Right cardiac atrium (tissue), 5 donors: ENCODE results near the gene RPS26. TPM values are rescaled to one million over a fixed set of nuclear protein-coding genes. Genes with fewer than 3 reads are reported as not detected.
"Not testable (repeated sequence)": the region's sequence is repeated elsewhere in the genome, so short reads cannot be mapped to it uniquely, and the experiment has no call there.

Source experiments
- ATAC-seq, 2 donors: fragments of 200-7000 bp; cut with Tn5 transposase; one replicate each; pipeline versions ENCODE4 v1.8.0 to v1.9.1; 2020; ENCODE audit warnings: moderate library complexity in 2 of 2, mild to moderate bottlenecking in 1 of 2
- DNase-seq, 3 donors: peaks; one replicate each; pipeline ENCODE4 v3.0.0-alpha.2; 2020
- H3K27ac ChIP-seq: one replicate; pipeline ENCODE4 v1.5.1; 2013; ENCODE audit warnings: mild to moderate bottlenecking, low read length, control low read depth, moderate library complexity
- H3K27me3 ChIP-seq: one replicate; pipeline ENCODE4 v1.6.1; 2013; ENCODE audit not compliant: control insufficient read depth, insufficient read depth
- H3K4me1 ChIP-seq: one replicate; pipeline ENCODE4 v1.6.1; 2013; ENCODE audit warnings: low read length; ENCODE audit not compliant: control insufficient read depth, insufficient read depth
- H3K4me3 ChIP-seq: one replicate; pipeline ENCODE4 v1.5.1; 2013; ENCODE audit warnings: low read length, control low read depth
- H3K9me3 ChIP-seq: one replicate; pipeline ENCODE4 v1.6.1; 2013; ENCODE audit warnings: low read length; ENCODE audit not compliant: control insufficient read depth
- WGBS: extraction: QIAGEN DNeasy Blood & Tissue Kit; methylation state at CpG from one replicate; pipeline ENCODE4 v1.1.7; 2013; 5-methylcytosine and 5-hydroxymethylcytosine counted together
- intact Hi-C, 4 donors: fragments of 100-400 bp; cut with DNase I; formaldehyde crosslinking; loops; one replicate each; pipeline versions ENCODE4 v1.11.0 to v1.14.0; 2022 to 2023
- polyA plus RNA-seq: library from polyadenylated mRNA; stranded (reverse); fragments of 200-250 nt; gene quantifications from one replicate; pipeline ENCODE4 v1.2.3, GENCODE V29; 2013
- total RNA-seq, 4 donors: library from RNA; stranded (reverse); fragmentation: NEBNext Ultra II Directional; extraction: Animal tissue kit (Norgen Biotek cat#: 25700); gene quantifications; one replicate each; pipeline ENCODE4 v1.2.1, GENCODE V29; 2021
- donor health status: healthy with polysubstance abuse.
- donor health status: DM: no; HTN: yes; CAD: no.
- donor health status: DM: no; HTN: no; CAD: no.
- donor health status: DM: no; HTN: yes; CAD: no; lungs with severe emphysema.
- donor health status: DM: yes; HTN: yes; CAD: no.

The RPS26 gene
- total and polyA plus RNA-seq, 5 donors, result 30.0 to 739 (median 48.8) TPM

DNA sequence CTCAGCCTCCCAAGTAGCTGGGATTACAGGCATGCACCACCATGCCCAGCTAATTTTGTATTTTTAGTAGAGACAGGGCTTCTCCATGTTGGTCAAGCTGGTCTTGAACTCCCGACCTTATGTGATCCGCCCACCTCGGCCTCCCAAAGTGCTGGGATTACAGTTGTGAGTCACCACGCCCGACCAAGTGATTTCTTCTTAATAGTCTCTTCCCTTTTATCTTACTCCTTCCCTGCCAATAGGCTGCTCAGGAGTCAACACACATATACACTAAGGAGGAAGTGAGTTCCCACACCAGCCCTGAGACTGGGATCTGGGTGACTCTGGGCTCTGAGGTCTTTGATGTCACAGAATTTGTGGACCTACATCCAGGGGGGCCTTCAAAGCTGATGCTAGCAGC lies 38.3 kb upstream of the RPS26 start:
- intact Hi-C loops, ATAC-seq: not testable (repeated sequence)

GRCh38 chr12:56004211-56004610 lies 37.5 kb upstream of the RPS26 start:
- DNase-seq (no peak), ATAC-seq (no peak)
- no peaks in the 10 kb centered on the region for H3K27me3 ChIP-seq
- no peak overlapping the region for H3K4me3 ChIP-seq
- no peak overlapping the region for H3K27ac ChIP-seq
- 91% methylated on average over 10 of the region's 10 CpGs for WGBS
- no peaks in the 10 kb centered on the region for H3K4me1 ChIP-seq
- H3K9me3 ChIP-seq, result no peaks in the 10 kb centered on the region
- intact Hi-C loops, result no loop called here

More for the DNA sequence above, 38.3 kb upstream of the RPS26 start:
- H3K27me3 ChIP-seq, H3K4me1 ChIP-seq, H3K27ac ChIP-seq, H3K4me3 ChIP-seq, H3K9me3 ChIP-seq, DNase-seq: not testable (repeated sequence)
- 86% methylated on average over 5 of the region's 5 CpGs for WGBS

DNA sequence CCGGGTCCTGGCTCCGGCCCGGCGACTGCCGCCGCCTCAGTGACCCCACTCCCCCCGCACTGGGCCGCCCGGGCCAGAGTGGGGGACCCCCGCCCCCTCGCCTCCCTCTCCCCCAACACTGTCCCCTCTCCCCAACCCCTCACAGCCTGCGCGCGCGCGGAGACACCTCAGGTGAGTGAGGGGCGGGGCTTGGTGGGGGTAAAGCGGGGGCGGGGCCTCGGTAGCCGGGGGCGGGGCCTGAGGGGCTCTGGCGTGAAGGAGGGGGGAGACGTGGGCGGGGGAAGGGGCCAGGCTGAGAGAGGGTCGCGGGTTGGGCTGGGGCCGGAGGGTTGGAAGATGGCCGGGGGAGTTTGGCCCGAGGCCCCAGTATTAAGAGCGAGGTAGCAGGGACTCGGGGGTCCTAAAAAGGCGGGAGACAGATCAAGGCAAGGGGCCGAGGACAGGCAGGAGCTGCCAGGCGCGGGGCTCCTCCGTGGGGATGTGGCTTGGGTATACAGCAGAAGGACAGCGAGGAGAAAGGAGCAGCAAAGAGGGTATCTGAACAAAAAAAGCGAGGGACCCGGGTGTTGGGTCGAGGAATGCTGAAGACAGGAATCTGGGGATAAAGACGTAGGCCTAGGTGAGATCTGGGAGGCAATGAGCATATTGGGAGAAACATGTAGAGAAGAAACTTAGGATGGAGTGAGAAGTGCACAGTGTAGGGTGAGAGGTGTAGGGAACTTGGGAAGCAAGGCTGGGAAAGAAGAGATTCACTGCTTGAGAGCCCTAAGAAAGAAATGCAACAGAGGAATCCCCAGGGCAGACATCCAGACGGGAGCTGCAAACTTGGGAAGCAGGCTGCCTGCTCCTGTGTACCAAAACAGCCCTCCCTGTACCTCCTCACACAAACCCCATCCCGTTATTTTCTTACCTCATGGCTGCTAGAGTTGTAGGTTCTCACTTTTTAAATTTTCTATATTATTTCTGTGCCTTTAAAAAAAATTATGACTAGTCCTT lies 33.9 kb upstream of the RPS26 start:
- no peaks in the 10 kb centered on the region for H3K4me1 ChIP-seq
- intact Hi-C loops, result loop anchor here in 1 of 4 donors (5.0 kb wide), 1 partner anchor 34 kb away; the partner anchor contains the start of gene RPS26
- DNase-seq (peak; percentile 61 to 89 (median 82)), ATAC-seq (peak; percentile 84 to 88)
- no peaks in the 10 kb centered on the region for H3K27me3 ChIP-seq
- peak overlapping the region; percentile 81 for H3K27ac ChIP-seq
- no peaks in the 10 kb centered on the region for H3K9me3 ChIP-seq
- 1% methylated on average over 44 of the region's 44 CpGs for WGBS
- peak overlapping the region; percentile 100 for H3K4me3 ChIP-seq

- no peak for DNase-seq
- intact Hi-C loops, result no loop called here
- WGBS, result 73% methylated on average over 2 of the region's 2 CpGs
Measured at GRCh38 chr12:56010111-56010570, 31.6 kb upstream of the RPS26 start.

GRCh38 chr12:56011509-56012090 lies 30.1 kb upstream of the RPS26 start:
- Histone ChIP-seq H3K27me3 (no peaks in the 10 kb centered on the region), H3K4me1 (no peaks in the 10 kb centered on the region), H3K9me3 (no peaks in the 10 kb centered on the region), H3K4me3 (no peak overlapping the region), H3K27ac (no peak overlapping the region)
- no peak for ATAC-seq
- intact Hi-C loops, result no loop called here
- 93% methylated on average over 2 of the region's 2 CpGs for WGBS
- DNase-seq, result no peak

More at GRCh38 chr12:56010111-56010570, 31.6 kb upstream of the RPS26 start:
- no peaks in the 10 kb centered on the region for H3K27me3 ChIP-seq
- ATAC-seq, result no peak
- H3K9me3 ChIP-seq, result no peaks in the 10 kb centered on the region
- no peak overlapping the region for H3K27ac ChIP-seq
- H3K4me3 ChIP-seq, result no peak overlapping the region
- H3K4me1 ChIP-seq, result no peaks in the 10 kb centered on the region

DNA sequence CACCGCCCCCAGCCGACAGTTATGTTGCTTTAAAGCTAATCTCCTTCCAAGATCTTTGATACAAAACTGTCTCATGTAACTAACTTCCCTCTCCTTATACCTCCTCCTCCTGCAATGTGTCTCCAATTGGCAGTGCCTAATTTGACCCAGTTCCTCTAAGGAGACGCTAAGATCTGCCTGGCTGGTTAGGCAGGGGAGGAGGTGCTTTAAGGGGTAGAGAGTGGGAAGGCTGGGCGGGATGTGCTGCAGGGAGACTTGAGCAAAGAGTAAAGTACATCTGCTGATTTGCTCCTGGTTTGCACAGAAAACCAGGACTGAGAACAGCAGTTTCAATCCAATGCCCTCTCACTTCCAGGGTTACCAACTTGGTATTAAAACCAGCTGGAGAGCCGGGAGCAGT lies 28.2 kb upstream of the RPS26 start:
- 88% methylated on average over 5 of the region's 5 CpGs for WGBS
- ATAC-seq (no peak), DNase-seq (no peak)
- H3K27ac ChIP-seq, result no peak overlapping the region
- H3K27me3 ChIP-seq, result no peaks in the 10 kb centered on the region
- no peak overlapping the region for H3K4me3 ChIP-seq
- H3K9me3 ChIP-seq, result no peaks in the 10 kb centered on the region
- intact Hi-C loops, result no loop called here
- no peaks in the 10 kb centered on the region for H3K4me1 ChIP-seq

DNA sequence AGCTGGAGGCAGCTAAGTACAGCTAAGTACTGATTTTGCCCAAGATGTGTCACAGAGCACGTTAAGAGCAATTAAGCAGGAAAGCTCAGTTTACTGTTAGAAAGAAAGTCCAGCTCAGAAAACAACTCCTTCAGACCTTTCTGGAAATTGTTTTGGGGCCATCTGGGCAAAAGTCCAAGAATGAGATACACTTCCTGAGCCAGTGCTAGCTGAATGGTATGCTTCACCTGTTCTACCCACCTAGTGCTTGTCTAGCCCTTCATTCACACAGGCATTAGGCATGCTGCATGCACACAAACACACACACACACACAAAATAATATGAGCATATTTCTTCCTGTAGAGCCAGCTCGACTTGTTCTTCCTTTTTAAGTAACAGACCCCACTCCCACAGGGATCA lies 27.5 kb upstream of the RPS26 start:
- intact Hi-C loops, result no loop called here
- ATAC-seq, result no peak
- WGBS, result 48% methylated on average over 2 of the region's 2 CpGs

GRCh38 chr12:56017181-56017580 lies 24.5 kb upstream of the RPS26 start:
- H3K9me3 ChIP-seq, result no peaks in the 10 kb centered on the region
- no peak for DNase-seq
- H3K27me3 ChIP-seq, result no peaks in the 10 kb centered on the region
- H3K4me1 ChIP-seq, result peaks cover 9% of the 10 kb centered on the region
- H3K27ac ChIP-seq, result no peak overlapping the region
- WGBS, result 91% methylated on average over 4 of the region's 4 CpGs
- intact Hi-C loops, result no loop called here
- no peak overlapping the region for H3K4me3 ChIP-seq
- no peak for ATAC-seq

More for the DNA sequence above, 27.5 kb upstream of the RPS26 start:
- Histone ChIP-seq H3K27ac (no peak overlapping the region), H3K9me3 (no peaks in the 10 kb centered on the region), H3K4me1 (no peaks in the 10 kb centered on the region), H3K27me3 (no peaks in the 10 kb centered on the region), H3K4me3 (no peak overlapping the region)
- DNase-seq, result no peak

DNA sequence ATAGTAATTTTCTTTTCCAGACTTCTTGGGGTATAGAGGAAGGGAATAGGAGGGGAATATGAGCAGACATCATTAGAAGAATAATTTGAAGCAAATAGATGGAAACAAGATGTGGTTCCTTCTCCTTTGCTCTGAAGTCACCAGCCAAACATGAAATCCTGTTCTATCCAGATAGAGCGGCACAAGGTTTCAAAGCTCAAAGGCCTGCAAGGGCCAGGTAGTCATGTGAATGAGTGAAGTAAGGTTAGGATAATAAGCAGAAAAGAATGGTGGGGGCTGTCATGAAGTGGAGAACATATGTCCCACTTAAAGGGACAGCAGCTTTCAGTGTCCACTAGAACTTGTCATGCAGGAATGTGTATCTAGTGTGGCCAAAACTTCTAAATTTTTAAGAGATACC lies 23.4 kb upstream of the RPS26 start:
- 96% methylated on average over 1 of the region's 1 CpG for WGBS
- Histone ChIP-seq H3K27ac (no peak overlapping the region), H3K9me3 (no peaks in the 10 kb centered on the region), H3K27me3 (no peaks in the 10 kb centered on the region), H3K4me3 (no peak overlapping the region), H3K4me1 (peaks cover 9% of the 10 kb centered on the region)
- ATAC-seq (no peak), DNase-seq (no peak)
- intact Hi-C loops, result no loop called here

DNA sequence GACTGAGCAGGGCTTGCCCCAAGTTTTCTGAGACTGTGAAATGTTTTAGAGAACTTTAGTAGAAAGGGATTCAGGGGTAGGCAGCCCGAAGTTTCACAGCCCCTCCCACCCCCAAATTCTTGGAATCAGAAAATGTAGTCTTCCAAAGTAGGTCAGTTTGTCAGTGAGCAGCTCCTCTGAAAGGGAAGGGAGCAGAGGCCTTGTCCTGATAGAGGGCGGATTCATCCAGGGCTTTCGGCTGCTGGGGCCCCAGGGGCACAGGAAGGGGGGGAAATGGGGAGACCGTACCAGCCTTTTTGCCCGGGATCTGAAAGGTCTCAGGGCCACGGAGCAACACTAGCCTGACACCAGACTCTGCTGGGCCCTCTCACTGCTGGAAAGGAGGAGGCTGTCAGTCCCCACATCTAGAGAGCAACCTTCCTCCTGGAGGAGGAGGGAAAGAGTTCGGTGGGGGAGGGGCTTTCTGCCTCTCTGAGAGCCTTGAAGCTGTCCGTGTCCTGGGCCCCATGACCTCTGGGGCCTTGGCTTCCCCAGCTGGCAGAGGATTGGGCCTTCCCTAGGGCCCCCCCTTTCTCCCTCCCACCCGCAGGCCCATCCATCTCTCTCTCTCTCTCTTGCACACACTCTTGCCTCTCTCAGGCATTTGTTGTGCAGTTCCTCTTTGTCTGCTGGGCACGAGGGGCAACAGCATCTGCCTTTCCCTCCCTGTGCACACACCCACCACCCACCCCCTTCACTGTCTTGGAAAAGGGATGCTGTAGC lies 21.1 kb upstream of the RPS26 start, which contains the start of gene IKZF4:
Gene IKZF4 (plus strand): TSS at position 621 of the 762 bp plus-strand sequence. CDS start 451 bp downstream, outside the sequence.
- 11% methylated on average over 10 of the region's 10 CpGs for WGBS
- peaks cover 9% of the 10 kb centered on the region for H3K4me1 ChIP-seq
- peak within 1 kb of the TSS; percentile 82 for H3K27ac ChIP-seq
- H3K27me3 ChIP-seq, result no peaks in the 10 kb centered on the region
- ATAC-seq (peak; percentile 67 to 72), DNase-seq (peak; percentile 50 to 85 (median 84))
- H3K4me3 ChIP-seq, result no peak within 1 kb of the TSS
- intact Hi-C loops, result no loop called here
- H3K9me3 ChIP-seq, result no peaks in the 10 kb centered on the region
